ENCODE measurements around the gene URGCP. TPM values are rescaled to one million over a fixed set of nuclear protein-coding genes. Genes with fewer than 3 reads are reported as not detected.

The URGCP gene
- total and polyA plus RNA-seq, 2 of the 4 experiments (the other 2 are of a cell fraction), result 22.0 to 25.5 TPM

GRCh38 chr7:43880596-43880995 lies 25.8 kb downstream of the URGCP start:
- Histone ChIP-seq H2BK15ac (ENCODE audit: low read depth, low read length) (peak overlapping the region; percentile 61; the same call in 1 of the 3 replicates), H3K4ac (ENCODE audit: low read depth, low read length) (peak overlapping the region; percentile 56; the same call in 1 of the 2 replicates), H3K79me1 (ENCODE audit: low read depth in 1 of 2, low read length in 2 of 2) (peaks cover 30 to 68% of the 10 kb centered on the region in 2 experiments), H3K18ac (ENCODE audit: low read depth, low read length) (peak overlapping the region; percentile 67; the same call in 1 of the 2 replicates), H4K91ac (ENCODE audit: insufficient read depth, low read depth, low read length) (peak overlapping the region; percentile 26), H3K14ac (replicated peaks; ENCODE audit: low read depth, low read length) (peak overlapping the region; percentile 39; the same call in 1 of the 2 replicates), H4K20me1 (ENCODE audit: insufficient read depth, low read length) (no peaks in the 10 kb centered on the region; the same call in 1 of the 2 replicates), H2BK120ac (ENCODE audit: low read depth, low read length) (peak overlapping the region; percentile 57; the same call in 1 of the 2 replicates), H3K23ac (ENCODE audit: low read depth, low read length) (no peak overlapping the region), H4K5ac (ENCODE audit: low read depth, low read length) (peak overlapping the region; percentile 25; the same call in 1 of the 2 replicates), H3K27me3 (ENCODE audit: control insufficient read depth, insufficient read depth, low read length) (no peaks in the 10 kb centered on the region), H3K56ac (ENCODE audit: extremely low read depth, insufficient read depth, low read length) (no peak overlapping the region), H3K9me1 (ENCODE audit: insufficient read depth, low read length) (peaks cover 17% of the 10 kb centered on the region), H3K27ac (ENCODE audit: insufficient read depth, low read length) (peak overlapping the region; percentile 58; the same call in 1 of the 2 replicates), H3K4me1 (ENCODE audit: control insufficient read depth, insufficient read depth, low read length) (peaks cover 10% of the 10 kb centered on the region), H4K8ac (ENCODE audit: low read depth in 2 of 2, low read length in 2 of 2) (peak overlapping the region in 1 of 2 experiments; percentile 68; a peak in 1 of 4 replicates), H2BK20ac (ENCODE audit: low read depth, low read length) (peak overlapping the region; percentile 15; the same call in 1 of the 2 replicates), H3K36me3 (ENCODE audit: control insufficient read depth, insufficient read depth, low read length) (peaks cover 49% of the 10 kb centered on the region), H2AFZ (replicated peaks; ENCODE audit: low read length, poor library complexity) (no peak overlapping the region), H2BK5ac (ENCODE audit: low read depth, low read length, poor library complexity, severe bottlenecking) (peak overlapping the region; percentile 78), H2AK5ac (ENCODE audit: low read depth, low read length) (peak overlapping the region; percentile 65; the same call in 1 of the 2 replicates), H3K9ac (ENCODE audit: low read depth, low read length) (no peak overlapping the region), H3K4me2 (ENCODE audit: low read depth, low read length) (no peak overlapping the region), H3K9me3 (ENCODE audit: control insufficient read depth, insufficient read depth, low read length) (no peaks in the 10 kb centered on the region), H3K4me3 (ENCODE audit: insufficient read depth, low read depth, low read length) (no peak overlapping the region), H2AK9ac (replicated peaks; ENCODE audit: low read depth, low read length, poor library complexity) (no peak overlapping the region)
- in situ Hi-C loops (cut with MboI; ENCODE audit: low sequenced_read_pairs), result no loop called here
- TF ChIP-seq POLR2A (IDR thresholded peaks at IDR 0.05; ENCODE audit: low read depth, low read length), result no peak
- no peak for TF ChIP-seq ELK1 (IDR thresholded peaks at IDR 0.05; ENCODE audit: borderline replicate concordance, low read depth, low read length)
- no peak for TF ChIP-seq SMC3 (IDR thresholded peaks at IDR 0.05; ENCODE audit: low read depth, low read length)
- TF ChIP-seq NFE2L2 (IDR thresholded peaks at IDR 0.05; ENCODE audit: low read depth, low read length), result peak; percentile 65; the same call in 1 of the 2 replicates
- no peak for TF ChIP-seq MXI1 (IDR thresholded peaks at IDR 0.05; ENCODE audit: borderline replicate concordance, low read depth, low read length)
- no TSS peak for BruUV-seq (replicated peaks)
- ATAC-seq (ENCODE audit: low read depth) (peak; percentile 75), DNase-seq (peak; percentile 78)
- POLR2A ChIA-PET (ENCODE audit: unreplicated experiment), result interaction anchor here (1.1 kb wide), 1 partner anchor 11 kb away, joined by 3 read pairs; the partner anchor contains the start of gene MRPS24
- intact Hi-C loops (cut with micrococcal nuclease), result no loop called here
- WGBS, 2 experiments (ENCODE audit: extremely low coverage in 2 of 2, insufficient read length in 1 of 2), result no CpG with 5 or more reads among the region's 5 CpGs
- CTCF ChIA-PET, result no interaction called here
- dilution Hi-C loops (cut with HindIII; ENCODE audit: low sequenced_read_pairs, unreplicated experiment), result no loop called here
